ENCODE measurements around the gene ARMH4. TPM values are rescaled to one million over a fixed set of nuclear protein-coding genes. Genes with fewer than 3 reads are reported as not detected.
A peak's percentile ranks its signal among the peaks of the same experiment; 100 is the strongest.

Gene ARMH4
- total and polyA plus RNA-seq, 7 donors: 0.17 to 3.2 (median 0.74) TPM

- Histone ChIP-seq H3K27ac (no peak overlapping the region), H3K4me3 (no peak overlapping the region), H3K9me3 (no peaks in the 10 kb centered on the region), H3K27me3 (ENCODE audit: insufficient read depth in 3 of 3, low read length in 2 of 3) (no peaks in the 10 kb centered on the region), H3K36me3 (ENCODE audit: insufficient read depth in 1 of 2, low read depth in 1 of 2) (no peaks in the 10 kb centered on the region), H3K4me1 (no peaks in the 10 kb centered on the region)
- ATAC-seq: no peak
- WGBS, 3 donors: 76 to 85% (median 82%) methylated on average over 10 of the region's 10 CpGs
- no peak for TF ChIP-seq CTCF (IDR thresholded peaks at IDR 0.05)
- intact Hi-C loops (cut with DNase I): no loop called here
- no peak for DNase-seq
Measured at GRCh38 chr14:58138031-58138713, 13.8 kb downstream of the ARMH4 start.

GRCh38 chr14:58133739-58134138 is 18.3 kb downstream of the ARMH4 start:
- H3K4me1 ChIP-seq: no peaks in the 10 kb centered on the region
- H3K27ac ChIP-seq: no peak overlapping the region
- no peaks in the 10 kb centered on the region for H3K36me3 ChIP-seq (ENCODE audit: insufficient read depth in 1 of 2, low read depth in 1 of 2)
- no peak for DNase-seq
- H3K4me3 ChIP-seq: no peak overlapping the region
- no peaks in the 10 kb centered on the region for H3K27me3 ChIP-seq (ENCODE audit: insufficient read depth in 3 of 3, low read length in 2 of 3)
- no peak for TF ChIP-seq CTCF (IDR thresholded peaks at IDR 0.05)
- intact Hi-C loops (cut with DNase I): no loop called here
- ATAC-seq: no peak
- H3K9me3 ChIP-seq: no peaks in the 10 kb centered on the region
- WGBS, 3 donors: 93 to 100% (median 100%) methylated on average over 1 of the region's 1 CpG

- Histone ChIP-seq H3K9me3 (no peaks in the 10 kb centered on the region), H3K36me3 (ENCODE audit: insufficient read depth in 1 of 2, low read depth in 1 of 2) (no peaks in the 10 kb centered on the region), H3K27ac (no peak overlapping the region), H3K27me3 (ENCODE audit: insufficient read depth in 3 of 3, low read length in 2 of 3) (no peaks in the 10 kb centered on the region), H3K4me1 (no peaks in the 10 kb centered on the region), H3K4me3 (no peak overlapping the region)
- TF ChIP-seq CTCF (IDR thresholded peaks at IDR 0.05): no peak
- no peak for ATAC-seq
- intact Hi-C loops (cut with DNase I): no loop called here
- DNase-seq: no peak
- WGBS, 3 donors: 56 to 80% (median 69%) methylated on average over 1 of the region's 1 CpG
Measured at GRCh38 chr14:58131386-58131785, 20.6 kb downstream of the ARMH4 start.

GRCh38 chr14:58130116-58130782 is 21.8 kb downstream of the ARMH4 start:
- Histone ChIP-seq H3K27ac (no peak overlapping the region), H3K4me3 (no peak overlapping the region), H3K27me3 (ENCODE audit: insufficient read depth in 3 of 3, low read length in 2 of 3) (no peaks in the 10 kb centered on the region), H3K36me3 (ENCODE audit: insufficient read depth in 1 of 2, low read depth in 1 of 2) (no peaks in the 10 kb centered on the region), H3K4me1 (no peaks in the 10 kb centered on the region), H3K9me3 (no peaks in the 10 kb centered on the region)
- peak in 2 of 4 donors; percentile 36 to 69 for ATAC-seq
- no peak for TF ChIP-seq CTCF (IDR thresholded peaks at IDR 0.05)
- 35 to 46% (median 38%) methylated on average over 4 of the region's 4 CpGs for WGBS, 3 donors
- intact Hi-C loops (cut with DNase I): no loop called here
- no peak for DNase-seq

All from psoas muscle (tissue), 8 donors.